AG10803 (cell line): Measurements from ENCODE around the gene TMIE.

ENCODE experiments used
- DNase-seq: peaks from one replicate; pipeline ENCODE4 v3.0.0; 2010; ENCODE audit warnings: low read depth
- H3K4me3 ChIP-seq: 2 replicates; pipeline ENCODE4 v1.5.1; 2011; ENCODE audit warnings: mild to moderate bottlenecking, low read length, control low read depth
- CTCF ChIP-seq: conservative IDR thresholded peaks from 2 replicates; pipeline ENCODE4 v1.5.1; 2011; ENCODE audit warnings: mild to moderate bottlenecking, low read length, control low read depth, inconsistent platforms

TMIE gene

DNA sequence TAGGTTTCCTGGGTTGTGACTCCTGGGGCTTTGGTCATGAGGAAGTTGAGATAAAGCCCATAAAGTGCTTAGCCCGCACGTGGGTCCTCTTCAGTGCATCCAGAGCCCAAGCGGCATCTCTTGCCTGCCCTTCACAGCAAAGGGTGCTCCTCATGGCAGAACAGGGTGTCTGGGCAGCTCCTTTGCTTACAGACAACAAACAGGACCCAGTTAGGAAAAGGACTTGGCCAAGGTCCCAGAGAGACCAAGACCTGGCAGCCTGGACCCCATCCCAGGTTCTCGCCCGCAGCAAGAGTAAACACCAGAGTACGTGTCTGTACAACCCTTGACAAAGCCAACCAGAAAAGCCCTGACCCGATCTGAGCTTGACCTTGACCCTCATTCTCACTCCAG lies 34.7 kb upstream of the TMIE start:
- no peak for TF ChIP-seq CTCF
- no peak for DNase-seq
- H3K4me3 ChIP-seq, result no peak overlapping the region

DNA sequence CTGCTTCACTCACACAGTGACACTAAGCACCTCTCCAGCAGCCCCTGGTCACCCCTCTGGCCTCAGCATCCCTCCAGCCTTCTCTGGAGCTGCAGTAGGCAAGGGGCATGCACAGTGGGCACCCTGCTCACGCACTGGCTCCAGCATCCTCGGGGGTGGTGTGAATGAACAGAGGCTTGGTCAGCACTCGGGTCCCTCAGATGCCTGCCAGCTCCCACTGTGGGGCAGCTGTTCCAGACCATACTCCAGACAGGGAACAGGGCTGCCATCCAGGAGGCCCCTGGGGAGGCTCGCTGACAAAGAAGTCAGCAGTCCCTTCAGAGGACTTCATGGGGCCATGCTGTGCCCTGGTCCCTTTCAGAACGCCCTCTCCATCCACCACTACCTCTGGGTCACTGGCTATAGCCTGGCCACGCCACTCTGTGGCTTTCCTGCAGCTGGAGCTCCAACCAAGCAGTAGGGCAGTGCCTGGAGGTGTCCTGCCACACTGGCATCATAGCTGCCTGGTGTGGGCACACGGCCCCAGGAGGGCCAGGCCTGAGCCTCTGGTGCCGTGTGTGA lies 34.1 kb upstream of the TMIE start:
- H3K4me3 ChIP-seq, result no peak overlapping the region
- no peak for TF ChIP-seq CTCF
- no peak for DNase-seq

- no peak for TF ChIP-seq CTCF
- H3K4me3 ChIP-seq, result no peak overlapping the region
- no peak for DNase-seq
Observed at GRCh38 chr3:46667657-46668056, 33.5 kb upstream of the TMIE start.

DNA sequence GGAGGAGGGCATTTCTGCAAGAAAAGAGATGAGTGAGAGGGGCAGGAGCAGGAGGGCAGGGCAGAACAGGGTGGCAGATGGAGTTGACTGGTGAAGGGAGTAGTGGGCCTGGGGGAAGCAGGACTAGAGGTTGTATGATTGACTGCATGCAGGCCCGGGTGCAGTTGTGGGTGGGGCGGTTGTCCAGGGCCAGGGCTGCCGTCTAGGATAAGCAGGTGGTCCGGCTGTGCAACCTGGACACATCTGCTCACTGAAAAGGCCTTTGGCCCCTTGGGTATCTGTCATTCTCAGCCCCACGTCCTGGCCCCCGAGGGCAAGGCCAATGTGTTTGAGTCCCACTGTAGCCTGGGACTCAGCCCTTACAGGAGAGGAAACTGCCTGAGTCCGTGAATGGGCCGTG lies 33.1 kb upstream of the TMIE start:
- H3K4me3 ChIP-seq, result no peak overlapping the region
- TF ChIP-seq CTCF, result no peak
- no peak for DNase-seq

GRCh38 chr3:46668591-46668990 lies 32.6 kb upstream of the TMIE start:
- H3K4me3 ChIP-seq, result no peak overlapping the region
- no peak for TF ChIP-seq CTCF
- DNase-seq, result no peak

DNA sequence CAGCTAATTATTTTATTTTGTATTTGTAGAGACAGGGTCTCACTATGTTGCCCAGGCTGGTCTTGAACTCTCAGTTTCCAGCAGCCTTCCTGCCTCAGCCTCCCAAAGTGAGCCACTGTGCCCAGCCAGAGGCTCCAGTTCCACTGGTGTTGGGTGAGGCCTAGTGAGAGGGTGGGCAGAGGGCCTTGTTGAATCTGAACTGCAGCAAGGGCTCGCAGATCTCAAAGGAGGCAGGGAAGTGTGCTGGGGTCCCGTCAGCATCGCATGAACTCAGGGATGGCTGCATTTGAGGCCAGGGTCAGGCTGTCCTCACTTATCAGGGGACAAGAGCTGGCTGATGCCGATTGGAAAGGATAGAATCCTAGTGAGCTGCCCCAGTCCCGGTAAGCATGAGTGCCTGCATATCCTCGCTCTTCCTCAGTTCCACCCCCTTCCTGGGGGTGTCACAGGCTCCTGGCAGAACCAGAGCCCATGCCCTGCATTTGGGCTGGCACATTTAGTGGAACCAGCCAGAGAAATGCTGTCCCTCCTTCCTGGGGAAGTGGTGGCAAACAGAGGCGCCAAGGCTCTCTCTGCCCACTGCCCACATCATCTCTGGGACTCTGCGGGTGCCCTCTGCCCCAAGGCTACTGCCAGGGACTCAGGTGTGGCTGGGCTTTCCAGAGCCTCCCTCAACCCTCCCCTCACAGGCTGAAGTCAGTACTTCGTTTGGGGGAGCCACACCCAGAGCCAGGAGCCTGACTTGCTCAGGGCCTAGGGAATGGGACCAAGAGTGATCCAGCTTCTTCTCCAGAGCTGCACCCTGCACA lies 31.8 kb upstream of the TMIE start:
- no peak overlapping the region for H3K4me3 ChIP-seq
- TF ChIP-seq CTCF, result no peak
- no peak for DNase-seq
